DMS 273 (cell line): Measurements from ENCODE around the gene SETBP1.

Experiments used
- DNase-seq: peaks from one replicate; lab custom pipeline; 2025; ENCODE audit not compliant: unreplicated experiment; lab: John Stamatoyannopoulos, UW

The SETBP1 gene

DNA sequence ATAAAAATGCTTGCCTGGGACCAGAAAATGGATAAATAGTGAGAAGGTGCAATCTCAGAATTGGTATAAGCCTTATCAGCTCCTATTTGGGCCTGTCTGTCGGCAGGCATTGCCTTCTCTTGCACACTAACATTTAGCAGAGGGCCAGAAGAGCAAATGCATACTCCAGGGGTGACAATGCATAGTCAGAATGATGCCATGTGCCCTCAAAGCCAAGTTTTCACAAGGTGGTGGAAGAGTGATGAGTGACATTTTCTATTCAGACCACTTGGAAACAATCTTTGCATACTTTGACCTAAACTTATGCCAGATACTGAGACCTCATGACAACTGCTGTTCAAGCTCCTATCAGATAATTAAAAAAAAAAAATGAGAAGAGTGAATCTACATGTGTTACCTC lies 276.3 kb downstream of the SETBP1 start:
- DNase-seq = no peak

DNA sequence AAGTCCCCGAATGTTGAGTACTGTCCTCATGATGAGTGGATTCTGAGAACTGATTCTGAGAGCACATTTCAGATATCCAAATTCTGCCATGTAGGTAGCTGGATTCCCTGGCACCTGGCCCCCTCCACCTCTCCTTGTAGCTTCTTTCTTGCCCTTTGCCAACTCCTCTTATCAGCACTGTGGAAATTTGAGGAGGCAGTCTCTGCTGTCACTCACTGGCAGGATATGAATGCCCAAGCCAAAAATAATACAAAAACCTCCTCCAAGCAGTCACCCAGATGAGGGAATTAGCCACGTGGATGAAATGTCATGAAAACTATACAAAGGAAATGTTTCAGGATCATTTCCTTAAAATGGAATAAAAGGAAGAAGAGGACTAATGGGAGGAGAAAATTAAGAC lies 276.8 kb downstream of the SETBP1 start:
- DNase-seq = peak; percentile 16

DNA sequence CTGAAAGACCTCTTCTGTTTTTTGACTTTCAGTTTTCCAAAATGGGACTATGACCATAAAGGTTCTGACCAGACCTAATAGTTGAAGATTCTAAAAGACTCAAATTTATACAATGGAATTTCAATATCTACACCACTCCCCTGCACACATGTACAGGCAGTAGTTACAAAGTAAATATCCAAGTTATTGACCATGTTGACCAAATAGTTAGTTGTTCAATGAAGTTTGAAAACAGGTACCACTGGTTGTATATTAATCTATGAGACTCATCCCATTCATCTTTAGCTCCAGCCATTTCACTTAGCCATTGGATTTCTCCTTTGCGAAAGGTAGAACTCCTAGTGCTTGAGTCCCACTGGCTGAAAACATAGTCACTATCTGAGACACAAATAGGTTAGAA lies 277.4 kb downstream of the SETBP1 start:
- DNase-seq = no peak

DNA sequence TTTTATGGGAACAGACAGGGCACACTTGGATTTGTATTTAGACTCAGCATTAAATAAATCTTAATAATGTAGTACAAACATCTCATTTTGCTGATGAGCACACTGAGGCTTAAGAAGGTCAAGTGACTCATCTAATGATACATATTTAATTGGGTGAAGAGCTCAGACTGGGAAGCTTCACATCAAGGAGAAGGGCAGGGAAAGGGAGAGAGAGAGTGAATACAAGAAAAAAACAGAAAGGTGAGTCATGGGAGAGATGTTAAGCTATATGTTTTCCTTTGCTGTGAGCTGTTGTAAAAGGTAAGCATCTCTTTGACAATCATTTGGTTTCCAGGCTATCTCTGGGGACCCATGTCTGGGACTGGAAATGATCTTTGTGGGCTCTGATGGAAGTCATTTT lies 277.8 kb downstream of the SETBP1 start:
- no peak for DNase-seq

DNA sequence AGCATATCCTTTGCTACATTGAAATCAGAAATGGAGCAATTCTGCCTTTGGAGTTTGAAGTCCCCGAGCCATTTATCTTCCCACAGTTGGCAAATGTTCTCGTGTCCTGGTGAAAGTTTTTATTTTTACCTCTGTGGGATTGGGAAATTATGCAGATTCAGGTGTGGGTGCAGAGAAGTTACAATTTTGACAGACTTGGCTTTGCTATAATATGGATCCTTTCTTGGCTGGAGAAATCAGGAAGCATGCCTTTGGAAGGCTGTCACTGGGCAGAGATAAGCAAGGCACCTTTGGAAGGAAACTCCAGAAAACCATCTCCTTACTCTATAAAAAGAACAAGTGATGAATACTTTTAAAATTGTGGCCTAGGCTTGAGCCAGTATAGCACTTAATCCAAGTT lies 278.3 kb downstream of the SETBP1 start:
- no peak for DNase-seq

DNA sequence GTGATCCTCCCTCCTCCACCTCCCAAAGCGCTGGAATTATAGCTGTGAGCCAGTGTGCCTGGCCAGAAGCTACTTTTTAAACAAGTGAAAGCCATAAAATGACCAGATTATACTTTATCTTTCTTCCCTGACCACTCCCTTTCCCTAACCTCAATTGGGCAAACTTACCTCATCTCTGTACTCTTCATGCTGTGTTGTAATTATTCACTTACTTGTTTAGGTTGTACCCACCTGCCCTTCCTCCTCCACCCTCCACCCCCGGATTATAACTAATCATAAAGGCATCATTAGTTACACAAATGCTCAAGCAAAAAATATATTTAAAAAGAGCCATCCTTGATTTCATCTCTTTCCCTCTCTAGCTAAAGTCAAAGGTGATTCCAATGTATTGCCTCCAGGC lies 279.9 kb downstream of the SETBP1 start:
- no peak for DNase-seq

DNA sequence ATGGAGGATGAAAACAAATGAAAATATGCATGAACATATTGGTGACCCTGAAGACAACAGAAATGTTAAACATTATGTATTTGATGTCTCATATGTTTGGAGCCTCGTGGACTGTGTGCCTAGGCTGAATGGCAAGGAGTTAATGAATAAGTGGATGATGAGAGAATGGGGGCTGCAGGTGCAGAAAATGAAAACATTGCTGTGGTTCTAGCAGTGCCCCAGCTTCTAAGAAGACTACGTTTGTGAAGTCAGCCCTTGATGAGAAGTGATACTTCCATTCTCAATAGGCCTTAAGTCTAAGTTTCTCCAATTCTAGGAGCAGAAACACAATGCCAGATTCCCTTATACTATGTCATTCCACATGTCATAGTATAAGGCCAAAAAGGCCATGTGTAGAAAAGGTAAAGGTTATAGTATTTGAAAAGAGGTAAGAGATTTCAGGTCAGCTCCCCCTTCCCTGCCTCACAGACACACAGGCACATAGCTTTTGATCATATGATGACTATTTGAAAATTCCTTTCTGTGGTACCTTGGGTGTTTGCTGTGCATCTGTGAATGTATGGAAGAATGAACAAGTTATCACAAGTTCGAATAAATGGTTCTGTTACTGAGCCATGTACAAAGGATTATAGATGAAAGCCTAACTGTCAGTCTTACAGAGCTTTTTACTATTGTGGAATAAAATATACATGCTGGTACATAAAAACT lies 280.8 kb downstream of the SETBP1 start:
- DNase-seq = no peak

DNA sequence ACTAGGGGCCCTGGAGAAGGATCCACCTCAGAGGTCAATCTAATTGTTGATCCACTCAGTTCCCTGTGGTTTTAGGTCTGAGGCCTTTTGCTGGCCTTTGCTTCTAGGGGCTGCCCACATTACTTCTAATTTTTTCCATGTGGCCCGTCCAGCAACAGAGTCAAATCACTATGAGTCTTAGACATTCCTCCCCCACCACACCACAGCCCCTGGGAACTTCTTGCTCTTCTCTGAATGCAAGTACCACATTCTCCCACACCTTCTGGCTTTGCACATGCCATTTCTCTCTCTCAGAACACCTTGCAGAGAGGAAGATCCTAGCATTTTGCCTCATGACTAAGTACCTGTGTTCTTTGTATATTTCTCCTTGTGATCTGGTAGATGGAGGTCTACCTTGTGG lies 286.9 kb downstream of the SETBP1 start:
- DNase-seq = no peak

DNA sequence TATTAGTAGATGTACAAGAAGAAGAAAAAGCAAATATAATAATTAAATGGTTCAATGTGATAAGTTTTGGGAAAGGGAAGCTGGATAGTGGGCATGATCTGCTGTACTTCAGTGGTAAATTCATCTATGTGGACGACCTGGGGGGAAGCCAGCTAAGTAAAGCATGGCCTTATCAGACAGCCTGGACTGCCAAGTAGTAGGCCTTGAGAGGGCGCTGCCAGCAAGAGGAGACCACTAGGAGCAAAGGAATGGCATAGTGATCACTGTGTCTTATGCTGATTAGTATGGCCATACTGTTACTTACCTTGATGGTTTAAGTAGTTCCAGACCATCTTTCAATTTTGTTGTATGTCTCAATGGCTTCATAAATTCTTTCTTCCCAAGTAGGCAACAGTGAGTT lies 287.6 kb downstream of the SETBP1 start:
- peak; percentile 13 for DNase-seq

DNA sequence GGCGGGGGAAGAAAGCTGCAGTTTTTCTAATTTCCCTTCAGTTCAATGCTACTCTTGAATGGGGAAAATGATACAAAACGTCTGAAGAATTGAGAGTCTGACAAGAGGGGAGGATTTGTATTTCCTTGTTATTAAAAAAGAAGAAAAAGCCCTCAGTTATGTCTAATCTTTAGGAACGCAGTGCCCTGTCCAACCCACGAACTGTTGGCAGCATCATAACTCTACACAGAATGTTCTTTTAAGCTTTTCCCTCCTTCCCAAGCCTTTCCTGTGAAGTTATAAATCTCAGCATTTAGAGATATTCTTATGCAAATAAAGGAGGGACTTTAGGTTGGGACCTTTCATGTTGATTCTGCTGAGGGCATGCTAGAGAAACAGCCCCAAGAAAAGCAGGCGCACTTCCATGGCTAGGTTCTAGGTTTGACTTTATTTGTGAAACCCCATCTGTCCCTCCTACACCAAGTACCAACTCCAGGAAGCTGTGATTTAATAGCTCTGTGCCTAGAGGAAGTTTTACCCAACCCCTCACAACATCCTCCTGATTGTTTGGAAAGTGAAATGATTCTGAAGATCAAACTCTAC lies 288.6 kb downstream of the SETBP1 start:
- no peak for DNase-seq

DNA sequence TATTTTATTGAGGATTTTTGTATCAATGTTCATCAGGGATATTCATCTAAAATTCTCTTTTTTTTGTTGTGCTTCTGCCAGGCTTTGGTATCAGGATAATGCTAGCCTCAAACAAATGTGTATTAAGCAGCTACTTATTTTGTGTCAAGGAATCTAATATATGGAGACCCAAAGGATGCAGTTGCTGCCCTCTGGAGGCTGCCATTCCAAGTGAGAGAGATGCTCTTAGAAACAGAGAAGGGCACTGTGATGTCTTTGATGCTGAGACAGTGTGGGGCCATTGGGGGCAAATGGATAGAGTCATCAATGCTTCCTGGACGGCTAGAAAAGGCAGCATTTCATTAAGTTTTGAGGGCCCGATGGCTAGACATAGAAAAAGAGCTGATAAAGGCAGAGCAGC lies 292.6 kb downstream of the SETBP1 start:
- DNase-seq = peak; percentile 31

DNA sequence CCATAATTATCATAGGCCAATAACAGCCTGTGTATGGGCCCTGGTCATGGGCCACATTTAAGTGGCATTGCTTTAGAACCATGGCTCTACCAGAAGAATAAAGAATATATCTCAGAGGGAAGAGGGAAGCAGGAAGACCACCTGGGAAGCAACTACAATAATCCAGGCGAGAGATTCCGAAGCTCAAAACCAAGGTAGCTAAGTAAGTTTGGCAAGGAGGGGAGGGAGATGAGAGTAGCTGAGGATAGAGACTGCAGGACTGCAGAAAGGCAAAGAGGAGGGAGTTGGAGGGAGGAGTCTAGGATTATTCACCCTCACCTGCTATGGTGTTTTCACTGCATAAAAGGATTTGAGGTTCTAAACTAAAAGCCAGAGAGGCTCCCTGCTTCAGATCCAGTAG lies 293.5 kb downstream of the SETBP1 start:
- DNase-seq = no peak

DNA sequence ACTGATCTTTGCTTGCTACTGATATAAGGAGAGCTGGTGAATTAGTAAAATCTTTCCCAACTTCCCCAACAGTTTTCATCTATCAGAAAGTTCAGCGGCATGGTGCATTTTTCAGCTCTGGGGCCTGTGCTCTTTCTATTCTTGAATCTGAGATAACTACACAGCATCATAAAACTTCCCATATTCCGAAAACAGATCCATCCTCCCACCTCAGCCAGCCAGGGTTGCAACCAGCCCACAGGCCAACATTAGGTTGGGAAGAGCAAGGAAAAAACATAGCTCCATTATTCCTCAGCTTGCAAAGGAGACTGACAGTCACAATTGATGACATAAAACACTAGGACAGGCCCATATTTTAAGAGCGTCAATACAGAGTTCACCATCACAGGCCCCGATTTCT lies 297.2 kb downstream of the SETBP1 start:
- DNase-seq = no peak

DNA sequence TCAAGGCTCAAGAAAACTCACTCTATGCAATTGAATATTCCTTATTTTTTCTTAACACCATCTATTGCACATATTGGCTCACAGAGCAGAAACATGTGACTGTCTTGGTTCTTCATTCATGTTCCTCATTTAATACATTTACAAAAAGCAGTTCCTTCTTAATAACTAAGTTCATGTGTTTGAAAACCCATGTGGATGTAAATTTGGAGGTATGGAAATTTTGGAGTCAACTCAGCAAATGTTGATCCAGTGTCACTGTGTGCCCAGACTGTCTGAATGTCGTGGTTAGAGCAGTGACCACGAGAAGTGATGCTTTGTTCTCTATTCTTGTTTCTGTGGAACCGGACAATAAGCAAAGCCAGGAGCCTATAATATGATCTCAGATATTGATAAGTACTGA lies 299.1 kb downstream of the SETBP1 start:
- no peak for DNase-seq

DNA sequence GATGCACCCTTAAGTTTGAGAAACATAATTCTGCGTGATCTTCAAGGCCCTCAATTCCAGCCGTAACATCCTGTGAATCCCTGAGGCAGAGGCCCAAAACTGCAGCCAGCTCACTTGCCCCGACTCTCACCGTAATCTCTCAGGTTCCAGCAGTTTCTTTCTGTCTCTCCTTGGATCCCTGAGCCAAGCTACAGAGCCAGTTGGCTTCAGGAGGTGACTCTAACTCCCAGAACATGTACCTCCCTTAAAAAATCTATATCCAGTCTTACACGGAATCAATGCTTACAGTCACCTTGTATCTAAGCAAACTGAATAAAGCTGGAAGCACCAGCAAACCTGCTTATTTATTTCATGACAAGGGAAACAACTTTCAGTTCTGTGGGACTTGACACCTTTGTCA lies 300.4 kb downstream of the SETBP1 start:
- no peak for DNase-seq

DNA sequence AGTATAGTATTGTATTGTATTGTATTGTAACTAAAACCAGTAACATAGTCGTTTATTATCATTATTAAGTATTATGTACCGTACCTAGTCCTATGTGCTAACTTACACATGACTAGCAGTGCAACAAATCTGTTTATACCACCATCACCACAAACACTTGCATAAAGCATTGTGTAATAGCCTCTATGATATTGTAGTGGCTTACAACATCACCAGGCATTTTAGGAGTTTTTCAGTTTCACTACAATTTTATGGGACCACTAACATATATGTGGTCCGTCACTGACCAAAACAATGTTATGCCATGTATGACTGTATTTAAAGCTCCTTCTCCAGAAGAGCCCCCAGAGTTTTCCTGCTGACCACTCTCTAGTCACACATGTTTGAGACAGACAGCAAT lies 306.2 kb downstream of the SETBP1 start:
- no peak for DNase-seq

DNA sequence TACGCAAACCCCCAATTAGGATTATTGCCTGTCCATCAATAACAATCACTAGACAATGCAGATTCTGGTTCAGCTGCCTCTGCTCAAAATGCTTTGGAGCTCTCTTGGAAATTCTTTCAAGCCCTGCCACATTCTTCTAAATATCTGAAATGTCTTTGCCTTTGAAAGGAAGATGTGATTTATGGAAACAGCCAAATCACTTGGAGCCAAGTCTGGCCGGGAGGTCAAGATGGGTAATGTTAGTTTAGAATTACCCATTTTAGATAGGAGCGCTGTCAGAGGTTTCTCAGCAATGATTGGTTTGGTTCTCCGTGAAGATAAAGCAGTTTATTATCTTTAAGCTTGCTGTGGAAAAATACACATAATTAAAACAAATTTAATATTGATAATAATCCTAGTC lies 306.7 kb downstream of the SETBP1 start:
- no peak for DNase-seq

DNA sequence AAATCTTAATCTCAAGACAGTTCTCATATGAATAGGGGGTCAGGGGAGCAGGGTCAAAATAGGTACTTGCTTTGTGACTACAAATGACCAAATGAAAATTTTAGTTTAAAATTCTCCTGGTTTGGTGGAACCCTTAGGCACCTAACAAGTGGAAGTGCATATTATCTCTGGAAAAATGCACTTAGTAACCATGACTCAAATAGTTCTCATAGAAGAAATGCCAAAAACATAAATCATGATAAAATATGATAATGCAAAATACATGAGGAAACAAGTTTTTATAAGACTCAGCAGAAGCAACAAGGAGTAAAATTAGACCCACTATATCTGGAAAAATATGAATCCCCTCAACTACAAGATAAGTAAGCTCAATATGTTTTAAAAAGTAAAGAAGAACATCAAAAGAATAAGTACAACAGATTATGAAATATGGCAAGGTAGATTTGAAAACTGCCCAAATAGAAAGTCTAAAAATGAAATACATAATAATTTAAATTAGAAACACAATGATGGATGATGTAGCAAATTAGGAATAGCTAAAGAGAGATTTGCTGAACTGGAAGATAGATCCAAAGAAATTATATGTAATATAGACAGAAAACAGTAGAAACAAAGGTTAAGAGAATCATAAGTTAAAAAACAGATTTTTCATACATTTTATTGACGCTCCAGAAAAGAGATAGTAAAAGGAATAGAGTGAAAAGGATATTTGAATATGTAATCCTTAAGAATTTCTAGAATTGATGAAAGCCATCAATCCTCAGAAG lies 308.3 kb downstream of the SETBP1 start:
- no peak for DNase-seq

DNA sequence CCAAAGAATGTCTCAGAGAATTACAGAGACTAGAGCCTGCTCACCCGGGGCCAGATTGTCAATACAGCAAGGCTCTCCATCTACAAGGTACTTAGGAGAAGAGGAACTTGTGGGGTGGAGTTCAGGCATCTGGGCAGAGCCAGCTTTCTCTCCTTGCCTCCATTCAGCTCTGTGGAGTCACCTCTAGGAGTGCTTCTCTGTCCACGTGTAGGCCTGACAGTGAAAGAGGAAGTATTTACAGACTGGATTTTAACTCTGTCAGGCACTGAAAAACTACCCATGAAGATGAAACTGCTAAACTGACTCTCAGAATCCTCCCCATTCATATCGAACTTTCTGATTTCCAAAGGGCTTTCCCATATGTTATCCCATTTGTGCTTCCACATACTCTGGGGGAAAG lies 315.6 kb downstream of the SETBP1 start:
- DNase-seq = no peak

DNA sequence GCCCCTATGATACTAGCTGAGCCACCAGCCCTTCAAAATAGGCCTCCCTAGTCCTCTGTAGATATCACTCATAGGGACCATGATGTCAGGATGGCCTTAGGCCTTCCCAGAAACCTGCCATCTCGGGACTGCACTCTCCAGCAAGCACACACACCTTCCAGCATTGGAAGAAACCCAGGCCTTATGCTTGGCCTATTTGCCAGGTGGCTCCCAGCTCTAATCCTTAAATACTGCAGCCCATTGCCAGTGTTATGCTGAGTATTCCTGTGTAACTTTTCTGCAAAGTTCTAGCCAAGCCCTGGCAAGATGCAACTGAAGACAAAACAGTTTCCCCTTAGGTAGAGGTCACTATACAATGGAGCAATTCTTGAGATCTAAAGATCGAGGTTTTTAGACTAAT lies 316.5 kb downstream of the SETBP1 start:
- DNase-seq = no peak

DNA sequence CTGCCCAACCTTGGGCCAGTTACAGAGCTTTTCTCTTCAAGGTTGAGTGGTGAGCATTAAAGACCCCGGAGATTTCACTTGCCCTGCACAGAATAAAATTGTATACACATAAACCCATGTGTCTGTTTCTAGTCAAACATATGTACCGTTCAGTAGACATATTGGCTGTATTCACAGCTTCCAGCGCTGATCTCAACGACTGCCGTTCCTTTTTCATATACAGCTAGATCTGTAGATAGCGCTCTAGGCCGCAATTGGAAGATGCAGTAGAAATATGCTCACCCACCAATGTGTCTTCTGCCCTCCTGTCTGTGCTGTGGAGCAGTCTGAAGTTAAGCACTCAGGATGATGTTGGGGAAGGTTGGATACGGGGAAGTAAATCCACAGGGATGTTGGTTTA lies 317.7 kb downstream of the SETBP1 start:
- no peak for DNase-seq

DNA sequence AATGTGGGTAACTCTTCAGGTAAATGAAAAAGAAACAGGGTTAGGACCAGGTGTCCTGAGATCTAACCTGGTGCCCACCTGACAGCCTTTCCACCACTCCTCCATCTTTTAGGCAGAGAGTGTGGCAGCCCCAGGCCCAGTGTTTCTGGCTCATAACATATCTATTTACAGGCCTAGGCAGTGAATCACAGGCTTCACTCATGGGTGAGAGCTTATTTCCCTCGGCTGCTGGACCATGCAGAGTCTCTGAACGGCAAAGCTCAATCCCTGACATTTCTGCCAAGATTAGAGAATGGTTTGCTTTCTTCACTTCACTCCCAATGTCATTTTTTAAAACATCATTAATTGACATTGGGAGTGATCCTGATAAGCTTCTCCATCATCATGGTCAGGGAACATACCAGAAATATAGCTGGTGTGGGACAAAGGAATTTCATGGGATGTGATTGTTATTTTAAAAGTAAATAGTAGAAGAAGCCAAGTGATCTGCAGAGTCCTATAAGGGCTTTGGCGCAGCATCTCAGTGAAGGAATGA lies 323.9 kb downstream of the SETBP1 start:
- DNase-seq = no peak
